ENCODE data around the gene MMP28. TPM values are rescaled to one million over a fixed set of nuclear protein-coding genes. Genes with fewer than 3 reads are reported as not detected.

The MMP28 gene
- total and polyA plus RNA-seq, 2 of the 4 experiments (the other 2 are of a cell fraction): 0.18 TPM; not detected in 1

DNA sequence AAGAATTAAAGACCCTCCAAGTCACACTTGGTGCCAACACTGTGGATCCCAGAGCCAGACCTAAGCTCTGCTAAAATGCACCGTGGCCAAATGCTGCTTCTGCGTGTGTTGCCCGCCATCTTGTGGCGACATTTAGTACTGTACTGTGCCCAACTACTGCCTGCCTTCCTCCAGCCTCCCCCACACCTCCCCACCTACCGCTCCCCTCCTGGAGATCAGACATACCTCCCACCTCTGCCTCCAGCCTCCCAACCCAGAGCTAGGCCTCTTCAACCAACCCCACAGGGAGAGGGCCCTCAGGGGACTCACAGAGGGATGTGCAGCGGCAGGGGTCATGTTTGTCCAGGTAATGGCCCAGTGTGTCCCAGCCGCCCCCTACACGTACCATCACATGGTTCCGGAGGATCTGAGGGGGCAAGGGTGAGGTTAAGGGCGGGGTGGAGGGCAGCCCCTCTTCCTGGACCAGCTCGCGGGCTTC is 47.9 kb downstream of the MMP28 start (continued):
- TF ChIP-seq SMC3 (IDR thresholded peaks at IDR 0.05; ENCODE audit: low read depth, low read length) (peak; percentile 88), CEBPB (IDR thresholded peaks at IDR 0.05; ENCODE audit: low read depth, low read length) (no peak), MXI1 (IDR thresholded peaks at IDR 0.05; ENCODE audit: borderline replicate concordance, low read depth, low read length) (no peak)

DNA sequence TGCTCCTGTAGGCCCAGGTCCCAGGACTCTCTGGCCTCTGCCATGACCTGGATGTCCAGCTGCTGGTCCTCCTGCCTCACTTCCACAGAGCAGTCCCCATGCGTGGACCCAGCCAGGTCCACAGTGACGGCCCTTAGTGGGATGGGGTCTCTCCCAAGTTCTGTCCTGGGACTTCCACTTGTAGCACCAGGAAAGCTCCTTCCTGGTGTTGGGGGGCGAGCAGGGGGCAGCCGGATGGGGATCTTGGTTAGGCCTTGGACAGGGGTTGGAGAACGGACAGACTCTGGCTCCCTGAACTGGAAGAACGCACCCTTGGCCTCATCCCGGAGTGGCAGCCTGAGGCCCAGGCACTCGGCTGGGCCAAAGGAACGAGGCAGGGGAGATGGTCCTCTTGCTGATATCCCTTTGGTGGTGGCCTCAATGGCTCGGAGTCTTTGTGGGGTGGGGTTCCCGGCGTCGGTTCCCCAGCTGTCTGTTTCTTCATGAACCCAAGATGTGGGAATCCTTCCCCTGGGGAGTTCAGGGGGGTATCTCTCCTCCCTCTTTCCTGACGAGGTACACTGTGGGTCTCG is 49.6 kb downstream of the MMP28 start:
- no peak overlapping the region for H2AFZ ChIP-seq (replicated peaks; ENCODE audit: low read length, poor library complexity)
- no peak overlapping the region for H2BK15ac ChIP-seq (ENCODE audit: low read depth, low read length)
- H3K56ac ChIP-seq (ENCODE audit: extremely low read depth, insufficient read depth, low read length): no peak overlapping the region
- no peak overlapping the region for H4K91ac ChIP-seq (ENCODE audit: insufficient read depth, low read depth, low read length)
- POLR2A ChIA-PET (ENCODE audit: unreplicated experiment): no interaction called here
- no peak overlapping the region for H3K27ac ChIP-seq (ENCODE audit: insufficient read depth, low read length)
- no TSS peak for BruUV-seq (replicated peaks)
- no peak overlapping the region for H2AK9ac ChIP-seq (replicated peaks; ENCODE audit: low read depth, low read length, poor library complexity)
- TF ChIP-seq NFE2L2 (IDR thresholded peaks at IDR 0.05; ENCODE audit: low read depth, low read length): no peak
- TF ChIP-seq, protein P1, sequence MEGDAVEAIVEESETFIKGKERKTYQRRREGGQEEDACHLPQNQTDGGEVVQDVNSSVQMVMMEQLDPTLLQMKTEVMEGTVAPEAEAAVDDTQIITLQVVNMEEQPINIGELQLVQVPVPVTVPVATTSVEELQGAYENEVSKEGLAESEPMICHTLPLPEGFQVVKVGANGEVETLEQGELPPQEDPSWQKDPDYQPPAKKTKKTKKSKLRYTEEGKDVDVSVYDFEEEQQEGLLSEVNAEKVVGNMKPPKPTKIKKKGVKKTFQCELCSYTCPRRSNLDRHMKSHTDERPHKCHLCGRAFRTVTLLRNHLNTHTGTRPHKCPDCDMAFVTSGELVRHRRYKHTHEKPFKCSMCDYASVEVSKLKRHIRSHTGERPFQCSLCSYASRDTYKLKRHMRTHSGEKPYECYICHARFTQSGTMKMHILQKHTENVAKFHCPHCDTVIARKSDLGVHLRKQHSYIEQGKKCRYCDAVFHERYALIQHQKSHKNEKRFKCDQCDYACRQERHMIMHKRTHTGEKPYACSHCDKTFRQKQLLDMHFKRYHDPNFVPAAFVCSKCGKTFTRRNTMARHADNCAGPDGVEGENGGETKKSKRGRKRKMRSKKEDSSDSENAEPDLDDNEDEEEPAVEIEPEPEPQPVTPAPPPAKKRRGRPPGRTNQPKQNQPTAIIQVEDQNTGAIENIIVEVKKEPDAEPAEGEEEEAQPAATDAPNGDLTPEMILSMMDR (conservative IDR thresholded peaks at IDR 0.05; ENCODE audit: low read depth, low read length): no peak
- no peak for TF ChIP-seq FOS (IDR thresholded peaks at IDR 0.05; ENCODE audit: low read depth, low read length)
- no peak for TF ChIP-seq RCOR1 (IDR thresholded peaks at IDR 0.05; ENCODE audit: insufficient replicate concordance, low read length)
- no peak for TF ChIP-seq MXI1 (IDR thresholded peaks at IDR 0.05; ENCODE audit: borderline replicate concordance, low read depth, low read length)
- TF ChIP-seq POLR2A (IDR thresholded peaks at IDR 0.05; ENCODE audit: low read depth, low read length): no peak
- TF ChIP-seq RFX5 (IDR thresholded peaks at IDR 0.05; ENCODE audit: low read depth, low read length): no peak
- TF ChIP-seq, protein P2, sequence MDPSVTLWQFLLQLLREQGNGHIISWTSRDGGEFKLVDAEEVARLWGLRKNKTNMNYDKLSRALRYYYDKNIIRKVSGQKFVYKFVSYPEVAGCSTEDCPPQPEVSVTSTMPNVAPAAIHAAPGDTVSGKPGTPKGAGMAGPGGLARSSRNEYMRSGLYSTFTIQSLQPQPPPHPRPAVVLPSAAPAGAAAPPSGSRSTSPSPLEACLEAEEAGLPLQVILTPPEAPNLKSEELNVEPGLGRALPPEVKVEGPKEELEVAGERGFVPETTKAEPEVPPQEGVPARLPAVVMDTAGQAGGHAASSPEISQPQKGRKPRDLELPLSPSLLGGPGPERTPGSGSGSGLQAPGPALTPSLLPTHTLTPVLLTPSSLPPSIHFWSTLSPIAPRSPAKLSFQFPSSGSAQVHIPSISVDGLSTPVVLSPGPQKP (IDR thresholded peaks at IDR 0.05; ENCODE audit: borderline replicate concordance, low read depth, low read length): no peak
- TF ChIP-seq, protein P3, sequence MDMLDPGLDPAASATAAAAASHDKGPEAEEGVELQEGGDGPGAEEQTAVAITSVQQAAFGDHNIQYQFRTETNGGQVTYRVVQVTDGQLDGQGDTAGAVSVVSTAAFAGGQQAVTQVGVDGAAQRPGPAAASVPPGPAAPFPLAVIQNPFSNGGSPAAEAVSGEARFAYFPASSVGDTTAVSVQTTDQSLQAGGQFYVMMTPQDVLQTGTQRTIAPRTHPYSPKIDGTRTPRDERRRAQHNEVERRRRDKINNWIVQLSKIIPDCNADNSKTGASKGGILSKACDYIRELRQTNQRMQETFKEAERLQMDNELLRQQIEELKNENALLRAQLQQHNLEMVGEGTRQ (IDR thresholded peaks at IDR 0.05; ENCODE audit: low read depth, low read length): no peak
- TF ChIP-seq MAFK (IDR thresholded peaks at IDR 0.05; ENCODE audit: low read depth, low read length): no peak
- TF ChIP-seq SMC3 (IDR thresholded peaks at IDR 0.05; ENCODE audit: low read depth, low read length): no peak
- intact Hi-C loops (cut with micrococcal nuclease): loop anchor here (2.0 to 10.0 kb wide), 3 partner anchors 311 to 501 kb away; partner anchors contain the start of genes SLFN12 and SLFN5
- ATAC-seq (ENCODE audit: low read depth) (no peak), DNase-seq (no peak)
- 75% methylated on average over 8 of the region's 15 CpGs; no CpG with 5 or more reads in 1 of the 2 experiments for WGBS, 2 experiments (ENCODE audit: extremely low coverage in 2 of 2, insufficient read length in 1 of 2)
- H3K9me3 ChIP-seq (ENCODE audit: control insufficient read depth, insufficient read depth, low read length): no peaks in the 10 kb centered on the region
- no peak overlapping the region for H3K18ac ChIP-seq (ENCODE audit: low read depth, low read length)
- H3K79me1 ChIP-seq (ENCODE audit: low read depth in 1 of 2, low read length in 2 of 2): no peaks in the 10 kb centered on the region
- H3K4me2 ChIP-seq (ENCODE audit: low read depth, low read length): no peak overlapping the region
- H2BK20ac ChIP-seq (ENCODE audit: low read depth, low read length): no peak overlapping the region
- no peaks in the 10 kb centered on the region for H3K36me3 ChIP-seq (ENCODE audit: control insufficient read depth, insufficient read depth, low read length)
- no peak overlapping the region for H3K23ac ChIP-seq (ENCODE audit: low read depth, low read length)
- no peak overlapping the region for H2BK120ac ChIP-seq (ENCODE audit: low read depth, low read length)
- H2BK5ac ChIP-seq (ENCODE audit: low read depth, low read length, poor library complexity, severe bottlenecking): no peak overlapping the region
- H3K14ac ChIP-seq (replicated peaks; ENCODE audit: low read depth, low read length): no peak overlapping the region
- dilution Hi-C loops (cut with HindIII; ENCODE audit: low sequenced_read_pairs, unreplicated experiment): no loop called here
- H3K4ac ChIP-seq (ENCODE audit: low read depth, low read length): no peak overlapping the region
- in situ Hi-C loops (cut with MboI; ENCODE audit: low sequenced_read_pairs): loop anchor here (25.0 kb wide), 1 partner anchor 384 kb away; the partner anchor contains the start of gene SLFN11
- H3K9me1 ChIP-seq (ENCODE audit: insufficient read depth, low read length): peaks cover 2% of the 10 kb centered on the region; the same call in 1 of the 2 replicates
- H3K27me3 ChIP-seq (ENCODE audit: control insufficient read depth, insufficient read depth, low read length): peaks cover 51% of the 10 kb centered on the region
- no peak overlapping the region for H3K4me3 ChIP-seq (ENCODE audit: insufficient read depth, low read depth, low read length)
- CTCF ChIA-PET: no interaction called here
- no peak overlapping the region for H3K9ac ChIP-seq (ENCODE audit: low read depth, low read length)
- H4K5ac ChIP-seq (ENCODE audit: low read depth, low read length): no peak overlapping the region
- no peak overlapping the region for H4K8ac ChIP-seq (ENCODE audit: low read depth in 2 of 2, low read length in 2 of 2)
- H4K20me1 ChIP-seq (ENCODE audit: insufficient read depth, low read length): peaks cover 6% of the 10 kb centered on the region
- peaks cover 8% of the 10 kb centered on the region; the same call in 1 of the 2 replicates for H3K4me1 ChIP-seq (ENCODE audit: control insufficient read depth, insufficient read depth, low read length)
- no peak overlapping the region for H2AK5ac ChIP-seq (ENCODE audit: low read depth, low read length)

Measured in IMR-90 (cell line).